ENCODE measurements around the gene GMDS. TPM values are rescaled to one million over a fixed set of nuclear protein-coding genes. Genes with fewer than 3 reads are reported as not detected.

The GMDS gene
- total RNA-seq (2022; extraction: Qiagen RNA extraction; ENCODE audit: low read depth) = 8.2 to 10.9 TPM (median 8.9 TPM) in 5 replicates

GRCh38 chr6:2245103-2245876, at the start of gene GMDS:
GMDS (minus strand) TSS chr6:2245605.

GRCh38 chr6:1609648-1610496, 635.5 kb downstream of the GMDS start, which contains the start of gene FOXC1:
FOXC1 (plus strand) TSS chr6:1609915; CDS start chr6:1610446, 531 bp downstream.

